CD4-positive, alpha-beta T cell treated with Interleukin-4 for 1 hour (primary cell): ENCODE data around the gene PIK3R3.
A peak's percentile ranks its signal among the peaks of the same experiment; 100 is the strongest.

ENCODE experiments used
- DNase-seq, 2 donors: peaks; one replicate each; pipeline ENCODE4 v3.0.0-alpha.2; 2020 to 2022

The PIK3R3 gene

DNA sequence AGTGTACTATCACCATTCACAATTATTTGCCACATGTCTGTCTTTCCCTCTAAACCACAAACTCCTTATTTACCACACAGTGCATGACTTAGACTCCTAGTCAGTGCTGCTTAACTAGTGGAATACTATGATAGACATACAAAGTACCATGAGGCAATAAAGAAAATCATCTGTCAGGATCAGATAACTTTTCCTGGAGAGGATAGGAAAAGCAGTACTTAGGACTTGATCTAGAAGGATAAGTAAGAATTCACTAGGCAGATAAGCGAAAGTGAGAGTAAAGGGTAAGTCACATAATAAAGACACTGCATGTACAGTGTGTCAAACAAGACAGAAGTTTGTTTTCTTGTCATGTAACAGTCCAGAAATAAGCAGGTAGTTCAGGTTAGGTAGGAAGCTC lies 21.3 kb upstream of the PIK3R3 start:
- DNase-seq, result no peak

DNA sequence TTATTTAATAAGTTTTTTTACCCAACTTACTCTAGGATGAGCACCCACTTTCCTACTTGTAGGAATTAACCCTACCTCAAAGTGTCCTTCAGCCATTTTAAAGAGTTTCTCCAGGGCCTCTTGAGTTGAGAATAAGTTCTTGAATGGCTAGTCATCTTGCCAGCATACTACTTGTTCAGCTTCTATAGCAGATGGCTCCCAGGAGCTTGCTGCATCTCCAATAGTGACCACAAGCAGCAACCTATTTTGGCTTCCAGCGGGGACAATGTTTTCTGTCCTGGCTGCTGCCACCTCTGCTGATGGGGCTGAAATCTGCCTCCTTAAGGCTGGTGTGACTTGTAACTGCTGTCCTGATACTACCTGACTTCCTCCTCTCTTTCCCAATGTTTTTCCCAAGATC lies 20.8 kb upstream of the PIK3R3 start:
- DNase-seq, result no peak

DNA sequence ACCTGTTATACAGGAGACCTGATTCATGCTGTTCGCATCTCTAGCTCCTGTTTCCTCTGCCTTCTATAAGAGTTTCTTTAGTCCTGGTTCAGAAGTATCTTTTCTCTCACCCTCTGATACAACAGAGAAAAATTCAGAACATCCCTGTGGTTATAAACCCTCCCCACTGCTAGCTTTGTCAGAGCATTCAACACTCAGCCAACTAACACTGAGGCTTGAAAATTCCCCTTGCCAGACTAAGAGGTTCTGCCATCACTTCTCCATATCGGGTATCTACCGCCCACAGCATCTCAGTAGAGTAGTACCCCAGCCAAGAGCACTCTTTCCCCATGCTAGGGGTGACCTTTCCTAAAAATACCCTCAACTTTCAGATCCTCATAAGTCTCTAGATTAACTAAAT lies 19.6 kb upstream of the PIK3R3 start:
- DNase-seq, result no peak

DNA sequence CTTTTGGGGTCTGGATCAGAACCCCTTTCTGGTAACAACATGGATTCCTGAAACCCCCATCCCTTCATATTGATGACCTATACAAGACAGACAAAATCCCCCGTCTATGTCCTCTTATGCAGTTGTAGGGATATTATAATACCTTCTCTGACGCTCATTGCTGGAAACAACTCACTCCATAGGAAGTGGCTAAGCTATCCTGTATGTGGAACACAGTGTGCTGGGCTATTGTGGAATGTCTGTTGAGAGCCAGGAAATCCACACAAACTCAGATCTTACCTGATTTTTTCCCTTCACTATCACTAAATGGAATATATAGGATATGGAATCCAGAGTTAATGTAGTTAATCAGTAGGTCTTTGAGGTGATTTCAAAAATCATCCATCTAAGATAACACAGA lies 17.7 kb upstream of the PIK3R3 start:
- no peak for DNase-seq

DNA sequence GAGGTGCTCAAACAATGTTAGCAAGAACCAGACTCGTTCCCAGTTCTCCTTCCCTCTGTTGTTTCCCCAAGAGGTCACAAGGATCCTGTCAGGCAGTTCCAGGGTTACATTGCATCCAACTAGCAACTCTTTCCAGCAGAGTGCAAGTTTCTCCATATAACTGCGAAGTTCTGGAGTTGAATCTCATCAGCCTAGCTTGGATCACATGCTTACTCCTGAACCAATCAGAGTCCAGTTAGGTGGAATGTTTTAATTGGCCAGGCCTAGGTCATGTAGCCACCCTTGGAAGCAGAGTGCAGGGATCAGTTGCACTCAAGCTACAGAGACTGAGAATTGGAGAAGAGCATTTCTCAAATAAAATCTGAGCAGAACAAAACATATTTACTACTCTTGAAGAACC lies 15.9 kb upstream of the PIK3R3 start:
- no peak for DNase-seq

DNA sequence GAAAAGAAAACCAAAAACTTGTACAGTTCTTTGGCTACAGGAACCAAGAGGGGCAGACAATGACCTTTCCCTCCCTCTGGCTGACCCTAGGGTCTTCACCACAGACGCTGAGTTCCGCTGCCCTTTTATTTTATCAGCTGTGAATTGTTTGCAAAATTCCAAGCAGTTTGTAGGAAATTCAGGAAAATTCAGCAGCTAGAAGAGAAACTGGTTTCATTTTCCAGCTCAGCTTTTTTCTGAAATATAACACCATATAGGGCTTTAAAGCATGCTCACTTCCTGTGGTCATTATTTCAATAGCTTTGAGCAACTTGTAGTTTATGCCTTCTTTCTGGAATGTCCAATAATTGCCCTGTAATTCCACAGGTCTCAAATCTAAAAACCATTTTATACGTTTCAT lies 5.5 kb upstream of the PIK3R3 start:
- no peak for DNase-seq

DNA sequence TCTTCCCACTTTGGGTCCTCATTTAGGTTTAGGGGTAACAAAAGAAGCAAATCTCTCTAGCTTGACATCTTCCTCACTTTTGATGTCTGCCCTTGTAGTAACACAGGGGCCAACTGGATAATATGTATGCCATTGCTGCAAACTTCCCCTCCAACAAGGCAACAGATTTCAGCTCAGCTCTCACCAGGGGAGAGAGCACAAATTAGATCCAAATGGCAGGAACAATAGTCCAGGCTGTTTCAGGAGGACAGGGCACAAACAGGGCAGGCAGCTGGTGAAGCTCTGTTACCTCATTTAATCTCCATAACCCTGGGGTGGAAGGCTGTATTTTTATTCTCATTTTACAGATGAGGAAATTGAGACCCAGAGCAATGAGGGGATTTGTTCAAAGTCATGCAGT lies 4.3 kb upstream of the PIK3R3 start:
- DNase-seq, result no peak

DNA sequence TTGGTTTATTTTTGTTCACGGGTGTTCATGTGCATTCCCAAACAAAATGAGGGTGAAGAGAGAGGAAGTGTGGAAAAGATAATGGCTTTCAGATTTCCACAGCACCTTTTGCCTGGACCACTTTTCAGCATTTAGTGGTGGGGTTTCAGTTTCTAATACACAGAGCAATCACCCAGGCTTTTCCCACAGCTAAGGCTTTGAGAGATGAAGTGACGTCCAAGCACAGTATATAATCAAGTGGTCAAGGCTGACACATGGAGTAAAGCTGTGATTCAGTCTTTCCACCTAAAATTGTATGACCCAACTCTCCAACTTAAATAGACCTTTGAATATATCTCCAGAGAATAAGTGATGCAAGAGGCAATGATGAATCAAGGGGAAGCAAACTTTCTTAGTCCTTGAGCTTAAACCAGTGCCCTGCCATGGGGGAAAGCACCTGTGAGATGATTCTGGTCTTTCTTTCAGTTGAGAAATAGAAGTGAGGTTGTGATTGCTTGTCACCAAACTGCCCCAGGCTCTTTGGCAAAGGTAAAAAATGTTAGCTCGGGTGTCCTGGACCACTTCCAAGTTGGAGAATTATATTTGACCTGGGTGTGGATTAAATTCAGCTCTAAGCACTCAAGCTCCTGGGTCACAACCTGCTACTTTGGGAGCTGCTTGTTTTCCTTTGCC lies 2.4 kb upstream of the PIK3R3 start:
- DNase-seq, result no peak

DNA sequence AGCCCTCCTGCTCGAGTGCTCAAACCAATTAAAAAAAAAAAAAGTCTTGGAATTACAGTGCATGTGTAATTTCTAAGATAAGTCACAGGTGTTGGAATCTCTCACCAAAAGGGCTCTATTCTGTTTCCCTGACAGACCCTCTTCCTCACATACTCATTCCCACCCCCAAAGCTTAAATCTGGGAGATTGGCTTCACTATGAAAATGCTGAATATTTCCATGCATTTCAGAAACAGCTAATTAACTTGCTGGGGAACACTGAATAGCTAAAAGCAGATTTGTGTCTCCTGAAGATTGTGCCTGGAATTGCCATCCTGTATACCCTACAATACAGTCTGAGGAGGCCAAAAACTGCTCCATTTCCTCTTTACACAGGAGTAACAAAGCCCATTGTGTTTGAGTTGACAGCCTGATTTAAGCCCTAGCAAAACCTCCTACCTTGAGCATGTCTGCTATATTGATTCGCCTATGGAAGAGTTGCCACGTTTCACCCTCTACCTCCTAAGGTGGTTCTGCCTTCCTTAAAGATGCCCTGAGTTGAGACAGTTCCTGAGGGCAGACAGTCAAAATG lies 1.4 kb upstream of the PIK3R3 start:
- no peak for DNase-seq

DNA sequence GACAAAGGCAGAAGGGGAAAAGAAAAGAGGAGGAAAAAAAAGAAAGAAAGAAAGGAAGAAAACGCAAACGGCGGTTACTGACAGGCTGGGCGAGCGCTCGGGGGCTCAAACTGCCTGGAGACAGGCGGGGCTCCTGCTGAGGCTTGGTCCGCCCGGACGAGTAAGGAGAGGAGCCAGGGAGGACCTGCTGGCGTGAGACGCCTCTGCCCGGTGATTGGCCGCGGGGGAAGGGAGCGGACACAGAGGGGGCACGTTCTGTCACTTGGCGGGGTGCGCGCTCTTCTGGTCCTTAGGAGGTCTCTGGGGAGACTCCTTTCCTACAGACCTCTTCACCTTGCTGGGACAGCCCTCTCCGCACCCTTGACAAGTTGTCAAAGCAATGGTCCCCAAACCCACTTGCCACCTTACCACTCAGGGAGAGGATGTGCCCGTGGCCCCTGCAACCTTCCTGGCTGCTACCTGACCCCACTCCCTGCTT lies 791 bp upstream of the PIK3R3 start:
- DNase-seq, result no peak

DNA sequence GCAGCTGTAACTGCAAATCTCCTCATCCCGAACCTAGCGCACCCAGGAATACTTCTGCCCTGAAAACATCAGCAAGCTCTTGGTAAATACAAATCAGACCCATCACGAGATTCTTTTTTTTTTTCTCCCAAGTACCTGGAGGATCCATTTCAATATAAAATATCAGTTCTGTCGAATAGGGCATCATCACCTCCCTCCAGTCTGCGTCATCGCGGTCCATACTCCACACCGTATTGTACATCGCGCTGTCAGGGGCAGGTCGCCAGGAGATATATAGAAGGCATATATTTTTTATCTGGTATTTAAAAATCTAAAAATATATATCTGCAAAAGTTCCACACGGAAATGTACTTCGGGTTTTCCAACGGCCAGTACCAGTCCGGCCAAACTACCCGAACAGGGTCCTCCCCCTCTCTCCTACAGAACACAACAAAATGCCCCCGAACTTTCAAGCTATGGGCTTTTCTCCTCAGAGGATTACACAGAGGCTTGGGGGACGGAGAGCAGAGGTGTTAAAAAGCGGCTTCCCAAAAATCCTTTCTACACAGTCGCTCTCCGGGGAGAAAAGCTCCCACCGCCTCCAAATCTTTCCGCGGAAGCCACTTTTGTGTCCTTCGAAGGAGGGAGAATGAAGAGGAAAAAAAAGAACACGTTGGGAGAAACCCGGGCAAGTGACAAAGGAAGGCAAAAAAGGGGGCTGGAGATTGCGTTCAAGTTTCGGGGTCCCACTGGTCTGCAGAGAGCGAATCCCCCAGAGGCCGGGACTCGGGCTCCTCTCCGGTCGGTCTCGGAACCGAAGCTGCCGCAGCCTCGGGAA lies 509 bp downstream of the PIK3R3 start:
- peak; percentile 34 to 39 for DNase-seq

DNA sequence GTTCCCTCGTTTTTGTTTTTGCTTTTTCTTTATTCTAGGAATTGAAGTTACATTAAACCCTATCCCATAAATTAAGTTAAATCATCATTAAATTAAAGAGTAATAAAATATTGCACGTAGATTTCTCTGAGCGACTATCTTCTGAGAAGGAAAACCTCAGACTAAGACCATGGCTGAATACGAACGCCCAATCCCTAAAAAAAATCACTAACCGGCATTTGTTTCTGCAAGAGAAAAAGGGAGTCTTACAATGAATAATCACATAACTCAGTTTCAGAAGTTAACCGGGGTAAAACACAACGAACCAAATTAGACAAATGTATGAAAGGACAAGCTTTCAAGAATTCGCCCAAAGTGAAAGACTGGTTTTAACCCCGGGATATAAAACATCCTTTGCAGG lies 1.3 kb downstream of the PIK3R3 start:
- DNase-seq, result no peak

DNA sequence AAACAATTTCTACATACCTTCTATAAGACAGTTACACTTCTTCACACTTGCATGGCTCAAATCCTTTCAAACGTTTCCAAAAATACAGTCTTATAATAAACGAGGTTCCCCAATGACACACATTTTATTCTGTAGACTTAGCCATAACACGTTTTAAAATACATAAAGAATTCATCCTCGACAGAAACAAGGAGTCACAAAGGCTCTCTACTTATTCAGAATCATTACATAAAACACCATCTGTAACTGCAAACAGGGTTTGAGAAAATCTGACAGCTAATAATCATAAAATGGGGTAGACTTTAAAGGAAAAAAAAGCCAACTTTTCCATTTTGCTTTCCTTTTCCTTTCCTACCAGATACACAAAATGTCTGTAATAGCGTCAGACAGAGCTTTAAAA lies 1.8 kb downstream of the PIK3R3 start:
- DNase-seq, result no peak

DNA sequence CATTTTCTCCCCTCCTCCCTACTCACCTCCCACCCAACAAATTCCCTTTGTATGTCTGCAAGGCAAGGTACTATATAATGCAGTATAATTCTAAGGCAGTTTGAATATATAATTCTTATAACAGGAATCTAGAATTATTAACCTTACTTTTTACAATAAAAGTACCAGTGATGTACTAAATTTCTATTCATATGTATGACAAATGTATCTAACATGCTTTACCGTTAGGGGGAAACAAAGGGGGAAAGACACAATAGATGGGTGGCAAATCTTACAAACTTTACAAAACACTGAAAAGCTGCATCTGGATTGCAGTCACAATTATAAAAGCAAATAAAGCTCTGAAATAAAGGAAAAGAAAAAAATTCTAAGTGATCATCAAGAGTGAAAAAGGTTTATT lies 2.3 kb downstream of the PIK3R3 start:
- no peak for DNase-seq

DNA sequence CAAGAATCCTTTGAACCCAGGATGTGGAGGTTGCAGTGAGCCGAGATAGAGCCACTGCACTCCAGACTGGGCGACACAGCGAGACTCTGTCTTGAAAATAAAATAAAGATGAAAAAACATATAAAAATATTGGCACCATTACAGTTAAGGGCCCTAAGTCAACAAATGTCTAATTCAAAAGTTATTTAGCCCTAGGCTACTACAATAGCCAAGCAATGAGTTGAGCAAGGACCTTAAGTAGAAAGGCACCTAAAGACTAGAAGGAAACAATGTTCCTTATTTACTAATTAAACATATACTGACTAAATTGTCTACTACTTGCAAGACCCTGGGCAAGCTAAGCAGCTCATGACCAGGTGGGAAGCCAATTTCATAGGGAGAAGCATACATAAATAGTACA lies 4.1 kb downstream of the PIK3R3 start:
- no peak for DNase-seq

DNA sequence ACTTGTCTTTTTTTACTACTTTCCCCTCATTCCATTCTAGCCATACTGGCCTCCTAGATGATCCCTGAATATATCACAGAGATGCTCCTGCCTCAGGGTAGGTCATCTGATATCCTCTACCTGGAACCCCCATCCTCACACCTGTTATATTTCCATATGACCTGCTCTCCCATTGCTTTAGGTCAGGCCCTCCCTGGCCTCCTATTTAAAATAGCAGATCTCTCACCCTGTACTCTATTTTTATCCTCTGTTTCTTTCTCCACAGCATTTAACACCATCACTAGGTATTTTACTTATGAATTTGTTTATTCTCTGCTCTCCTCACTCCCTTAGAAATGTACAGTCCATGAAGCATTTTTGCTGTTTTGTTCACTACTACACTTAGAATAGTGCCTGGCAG lies 13.6 kb downstream of the PIK3R3 start:
- no peak for DNase-seq

DNA sequence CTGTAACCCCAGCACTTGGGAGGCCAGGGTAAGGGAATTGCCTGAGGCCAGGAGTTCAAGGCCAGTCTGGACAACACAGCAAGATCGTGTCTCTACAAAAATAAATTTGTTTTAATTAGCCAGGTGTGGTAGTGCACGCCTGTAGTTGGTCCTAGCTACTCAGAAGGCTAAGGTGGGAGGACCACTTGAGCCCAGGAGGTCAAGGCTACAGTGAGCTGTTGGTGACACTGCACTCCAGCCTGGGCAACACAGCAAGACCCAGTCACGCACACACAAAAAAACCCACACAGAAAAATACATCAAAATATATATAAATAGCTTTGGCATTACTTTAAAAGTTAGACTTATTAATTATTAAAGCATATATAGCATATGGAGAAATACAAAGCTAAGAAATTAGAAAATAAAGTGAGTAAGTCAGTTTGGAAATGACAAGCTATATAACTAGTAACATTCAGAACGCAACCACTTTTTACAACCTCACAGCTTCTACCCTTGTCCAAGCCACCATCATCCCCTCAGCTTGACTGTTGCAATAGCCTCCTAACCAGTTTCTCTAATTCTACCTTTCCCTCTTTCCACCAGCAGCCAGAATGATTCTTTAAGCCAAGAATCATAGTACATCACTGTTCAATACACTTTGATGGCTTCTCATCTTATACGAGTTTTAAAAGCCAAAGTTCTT lies 14.5 kb downstream of the PIK3R3 start:
- DNase-seq, result no peak

DNA sequence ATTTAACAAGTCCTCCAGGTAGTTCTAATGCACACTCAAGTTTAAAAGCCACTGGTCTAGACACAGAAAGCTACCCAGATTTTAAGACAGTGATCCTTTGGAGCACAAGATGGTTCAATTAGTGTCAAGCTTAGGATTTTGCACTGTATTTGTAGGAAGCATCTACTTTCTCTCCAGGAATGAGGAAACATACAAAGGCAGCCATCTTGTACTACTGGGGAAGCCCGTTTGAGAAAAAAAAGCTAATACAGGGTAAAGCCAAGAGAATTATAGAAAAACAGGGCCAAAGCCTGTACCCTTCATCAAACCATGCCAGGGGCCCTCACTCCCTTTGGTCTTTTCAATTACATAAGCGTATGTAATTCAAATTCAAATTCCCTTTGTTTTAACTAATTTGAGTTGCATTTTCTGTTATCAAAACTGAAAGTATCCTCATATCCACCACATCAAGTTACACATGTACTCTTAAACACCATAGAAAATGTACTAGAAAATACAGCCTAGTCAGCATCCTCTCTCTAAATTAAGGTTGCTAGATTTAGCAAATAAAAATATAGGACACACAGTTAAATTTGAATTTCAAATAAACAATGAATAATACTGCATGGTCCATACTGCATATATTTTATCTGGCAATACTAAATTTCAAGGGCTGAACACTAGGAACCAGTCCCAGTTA lies 17.4 kb downstream of the PIK3R3 start:
- no peak for DNase-seq

DNA sequence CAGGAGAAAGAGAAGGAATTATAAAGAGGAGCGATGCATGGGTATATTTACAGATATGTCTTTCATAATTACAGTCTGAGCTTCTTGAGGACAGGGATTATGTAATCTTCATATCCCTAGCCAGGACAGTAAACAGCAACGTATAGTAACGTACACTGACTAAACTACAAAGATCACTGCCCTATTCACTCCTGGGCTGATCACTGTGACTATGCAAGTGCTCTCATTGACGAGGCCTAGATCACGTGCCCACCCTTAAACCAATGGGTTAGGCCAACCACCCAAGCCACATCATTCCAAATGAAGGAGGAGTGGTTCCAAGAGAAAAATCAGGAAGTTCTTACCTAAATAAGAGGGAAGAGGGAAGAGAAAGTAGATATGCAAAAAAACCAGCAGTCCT lies 18.5 kb downstream of the PIK3R3 start:
- no peak for DNase-seq

DNA sequence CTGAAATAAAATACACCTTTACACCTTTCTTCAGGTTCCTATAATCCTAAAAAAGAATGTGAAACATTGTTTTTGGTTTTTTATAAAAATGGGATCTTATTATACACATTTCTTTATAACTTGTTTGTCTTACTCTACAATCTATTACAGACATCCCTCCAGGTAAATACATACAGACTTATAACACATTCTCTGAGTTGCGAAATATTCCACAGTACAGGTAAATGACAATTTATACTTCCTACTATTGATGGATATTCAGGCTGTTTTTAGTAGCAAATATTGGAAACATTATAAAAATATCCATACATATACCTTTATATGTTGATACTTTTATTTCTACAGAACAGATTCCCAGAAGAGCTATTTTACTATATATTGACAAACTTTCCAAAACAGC lies 20.3 kb downstream of the PIK3R3 start:
- DNase-seq, result no peak

DNA sequence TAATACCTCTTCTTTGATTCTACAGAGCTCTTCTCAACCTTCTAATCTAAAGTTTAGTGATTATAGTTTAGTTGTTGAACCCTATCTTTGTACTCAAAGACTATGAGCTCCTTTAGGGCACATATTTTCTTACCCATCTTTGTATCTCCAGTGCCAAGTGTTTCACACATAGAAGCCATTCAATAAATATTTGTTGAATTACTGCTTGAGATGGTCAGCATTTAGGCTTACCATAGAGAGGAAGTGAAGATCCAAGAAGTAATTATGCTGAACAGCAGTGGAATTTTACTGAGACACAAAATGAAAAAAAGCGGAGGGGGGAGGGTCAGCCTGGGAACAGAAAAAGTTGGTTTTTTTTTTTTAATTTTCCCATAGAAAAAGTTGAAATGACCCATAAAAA lies 21.9 kb downstream of the PIK3R3 start:
- DNase-seq, result no peak

DNA sequence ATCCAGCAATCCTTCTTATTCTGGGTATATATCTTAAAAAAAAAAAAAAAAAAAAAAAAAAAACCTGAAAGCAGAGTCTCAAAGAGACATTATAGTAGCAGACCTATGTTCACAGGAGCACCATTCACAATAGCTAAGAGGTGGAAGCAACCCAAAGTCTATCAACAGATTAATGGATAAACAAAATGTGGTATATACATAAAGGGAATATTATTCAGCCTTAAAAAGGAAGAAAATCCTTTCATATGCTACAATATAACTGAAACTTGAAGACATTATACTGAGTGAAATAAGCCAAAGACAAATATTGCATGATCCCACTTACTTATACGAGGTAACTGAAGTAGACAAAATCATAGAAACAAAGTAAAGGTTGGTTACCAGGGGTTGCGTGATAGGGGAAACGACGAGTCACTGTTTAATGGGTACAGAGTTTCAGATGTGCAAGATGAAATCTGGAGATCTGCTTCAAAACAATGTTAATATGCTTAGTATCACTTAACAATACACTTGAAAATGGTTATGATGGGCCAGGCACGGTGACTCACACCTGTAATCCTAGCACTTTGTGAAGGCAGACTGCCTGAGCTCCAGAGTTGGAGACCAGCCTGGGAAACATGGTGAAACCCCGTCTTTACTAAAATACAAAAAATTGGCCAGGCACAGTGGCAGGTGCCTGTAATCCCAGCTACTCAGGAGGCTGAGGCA lies 29.5 kb downstream of the PIK3R3 start:
- no peak for DNase-seq
